Measurements from ENCODE around the gene HES5. TPM values are rescaled to one million over a fixed set of nuclear protein-coding genes. Genes with fewer than 3 reads are reported as not detected.

Gene HES5
- total and polyA plus RNA-seq, 2 donors (not counting 3 experiments of a cell fraction or from before 2014, with no cell fraction given): 0.07 TPM; not detected in 1

DNA sequence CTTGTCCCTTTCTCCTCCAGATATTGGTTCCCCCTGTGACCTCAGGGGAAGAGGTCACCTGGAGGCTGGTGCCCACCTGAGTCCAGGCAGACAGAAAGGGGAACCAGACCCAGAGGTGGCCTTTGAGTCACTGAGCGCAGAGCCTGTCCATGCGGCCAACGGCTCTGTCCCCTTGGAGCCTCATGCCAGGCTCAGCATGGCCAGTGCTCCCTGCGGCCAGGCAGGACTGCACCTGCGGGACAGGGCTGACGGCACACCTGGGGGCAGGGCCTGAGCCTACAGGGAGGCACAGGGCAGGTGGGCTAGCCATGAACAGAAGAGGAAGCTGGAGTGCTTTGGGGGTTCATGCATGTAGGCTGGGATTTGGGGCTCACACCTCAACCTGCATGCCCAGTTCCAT lies 28.8 kb upstream of the HES5 start:
- no peak for DNase-seq (ENCODE audit: low read depth, low spot score)
- intact Hi-C loops (cut with micrococcal nuclease): no loop called here
- H2AFZ ChIP-seq (ENCODE audit: low read depth, low read length): no peak overlapping the region
- no peaks in the 10 kb centered on the region for H3K9me3 ChIP-seq (replicated peaks; ENCODE audit: control insufficient read depth, insufficient read depth, low read length)
- ChIA-PET POLR2A (no interaction called here), CTCF (interaction anchor here (1.5 to 1.6 kb wide), 2 partner anchors 19 to 33 kb away, joined by 3 read pairs; partner anchors contain the start of gene PANK4)
- dilution Hi-C loops (cut with MboI; ENCODE audit: extremely low pct_ligation_motif_present, low sequenced_read_pairs): no loop called here
- no peak for TF ChIP-seq MYC (IDR thresholded peaks at IDR 0.05; ENCODE audit: low read depth, low read length)
- TF ChIP-seq POLR2A (IDR thresholded peaks at IDR 0.05; ENCODE audit: low read depth, low read length): no peak
- no peak for TF ChIP-seq FOS (IDR thresholded peaks at IDR 0.05; ENCODE audit: borderline replicate concordance, insufficient read depth, low read length)
- no peak for TF ChIP-seq EZH2 (IDR thresholded peaks at IDR 0.05; ENCODE audit: borderline replicate concordance, low read depth, low read length, severe bottlenecking)
- TF ChIP-seq JUN (IDR thresholded peaks at IDR 0.05; ENCODE audit: borderline replicate concordance, insufficient read depth, insufficient read length, low read depth): no peak
- no peak for TF ChIP-seq POLR2AphosphoS5 (IDR thresholded peaks at IDR 0.05; ENCODE audit: insufficient read depth, low read depth, low read length)
- TF ChIP-seq, protein P1, sequence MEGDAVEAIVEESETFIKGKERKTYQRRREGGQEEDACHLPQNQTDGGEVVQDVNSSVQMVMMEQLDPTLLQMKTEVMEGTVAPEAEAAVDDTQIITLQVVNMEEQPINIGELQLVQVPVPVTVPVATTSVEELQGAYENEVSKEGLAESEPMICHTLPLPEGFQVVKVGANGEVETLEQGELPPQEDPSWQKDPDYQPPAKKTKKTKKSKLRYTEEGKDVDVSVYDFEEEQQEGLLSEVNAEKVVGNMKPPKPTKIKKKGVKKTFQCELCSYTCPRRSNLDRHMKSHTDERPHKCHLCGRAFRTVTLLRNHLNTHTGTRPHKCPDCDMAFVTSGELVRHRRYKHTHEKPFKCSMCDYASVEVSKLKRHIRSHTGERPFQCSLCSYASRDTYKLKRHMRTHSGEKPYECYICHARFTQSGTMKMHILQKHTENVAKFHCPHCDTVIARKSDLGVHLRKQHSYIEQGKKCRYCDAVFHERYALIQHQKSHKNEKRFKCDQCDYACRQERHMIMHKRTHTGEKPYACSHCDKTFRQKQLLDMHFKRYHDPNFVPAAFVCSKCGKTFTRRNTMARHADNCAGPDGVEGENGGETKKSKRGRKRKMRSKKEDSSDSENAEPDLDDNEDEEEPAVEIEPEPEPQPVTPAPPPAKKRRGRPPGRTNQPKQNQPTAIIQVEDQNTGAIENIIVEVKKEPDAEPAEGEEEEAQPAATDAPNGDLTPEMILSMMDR (IDR thresholded peaks at IDR 0.05; ENCODE audit: extremely low read depth in 1 of 2, insufficient read depth in 1 of 2, low read depth in 1 of 2, low read length in 2 of 2): no peak
- TF ChIP-seq, protein P2, sequence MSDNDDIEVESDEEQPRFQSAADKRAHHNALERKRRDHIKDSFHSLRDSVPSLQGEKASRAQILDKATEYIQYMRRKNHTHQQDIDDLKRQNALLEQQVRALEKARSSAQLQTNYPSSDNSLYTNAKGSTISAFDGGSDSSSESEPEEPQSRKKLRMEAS (IDR thresholded peaks at IDR 0.05; ENCODE audit: insufficient read depth, insufficient read length): no peak
- TF ChIP-seq GATA2 (IDR thresholded peaks at IDR 0.05; ENCODE audit: insufficient read depth, insufficient read length, low read depth, low read length): no peak
- peaks cover 0 to 9% of the 10 kb centered on the region in 2 experiments for H3K36me3 ChIP-seq (ENCODE audit: control insufficient read depth in 2 of 2, extremely low read depth in 1 of 2, insufficient read depth in 2 of 2, low read length in 2 of 2)
- no peak for FAIRE-seq
- H4K20me1 ChIP-seq (replicated peaks; ENCODE audit: control insufficient read depth, extremely low read depth, insufficient read depth, low read length): no peaks in the 10 kb centered on the region
- H3K9ac ChIP-seq (replicated peaks; ENCODE audit: extremely low read depth, insufficient read depth, low read length): no peak overlapping the region
- no peak overlapping the region for H3K4me2 ChIP-seq (ENCODE audit: insufficient read depth, low read length)
- BruUV-seq (replicated peaks): no TSS peak
- peaks cover 20% of the 10 kb centered on the region for H3K4me1 ChIP-seq (ENCODE audit: control insufficient read depth, extremely low read depth, insufficient read depth, low read length)
- H3K27me3 ChIP-seq (ENCODE audit: control insufficient read depth in 2 of 2, insufficient read depth in 2 of 2, low read length in 2 of 2): no peaks in the 10 kb centered on the region
- H3K79me2 ChIP-seq (ENCODE audit: control insufficient read depth, insufficient read depth, low read length): no peaks in the 10 kb centered on the region
- no peak overlapping the region for H3K4me3 ChIP-seq (replicated peaks in 1 of 3; ENCODE audit: insufficient read depth in 1 of 3, low read depth in 1 of 3, low read length in 3 of 3)
- no peaks in the 10 kb centered on the region for H3K9me1 ChIP-seq (replicated peaks; ENCODE audit: control insufficient read depth, extremely low read depth, insufficient read depth, low read length)
- H3K27ac ChIP-seq (ENCODE audit: insufficient read depth, low read depth, low read length): no peak overlapping the region

Measured in endothelial cell of umbilical vein (primary cell).